PC-3 (cell line): ENCODE measurements around the gene WDR46.

Experiments used
- CTCF ChIP-seq: fragments of 300-600 bp; sonication (generic); conservative IDR thresholded peaks from 2 replicates; pipeline ENCODE4 v1.5.1; 2017; ENCODE audit warnings: antibody characterized with exemption, low read depth, mild to moderate bottlenecking, low read length
- EZH2 ChIP-seq: fragments of 300-600 bp; sonication (generic); IDR thresholded peaks from one replicate; pipeline ENCODE4 v1.6.1; 2017; ENCODE audit warnings: antibody characterized with exemption, mild to moderate bottlenecking, low read length; ENCODE audit not compliant: unreplicated experiment
- EZH2phosphoT487 ChIP-seq: fragments of 300-600 bp; sonication (generic); IDR thresholded peaks from 2 replicates; pipeline ENCODE4 v1.6.1; 2018; ENCODE audit warnings: mild to moderate bottlenecking, antibody characterized with exemption, low read length, borderline replicate concordance

- no peak for TF ChIP-seq CTCF
- no peak for TF ChIP-seq EZH2
- no peak for TF ChIP-seq EZH2phosphoT487
Measured at GRCh38 chr6:33288921-33289783, at the start of gene WDR46, which contains the start of gene PFDN6.
